IPS DF 19.7 (cell line): Measurements from ENCODE around the gene MYT1.

Source experiments
- DNase-seq: peaks from one replicate; pipeline ENCODE4 v3.0.0-alpha.2; 2013; ENCODE audit warnings: low read depth, low spot score

Gene MYT1

GRCh38 chr20:64212755-64213154 is 48.5 kb downstream of the MYT1 start:
- DNase-seq: no peak

- DNase-seq: no peak
These were observed 49.9 kb downstream of the MYT1 start for GRCh38 chr20:64214113-64214512.

GRCh38 chr20:64214952-64215351 is 50.7 kb downstream of the MYT1 start:
- DNase-seq: no peak

- no peak for DNase-seq
These were observed 51.8 kb downstream of the MYT1 start for GRCh38 chr20:64216036-64216435.

- no peak for DNase-seq
These were observed 52.7 kb downstream of the MYT1 start for GRCh38 chr20:64216910-64217309.

- DNase-seq: no peak
These were observed 53.4 kb downstream of the MYT1 start for GRCh38 chr20:64217539-64218221.

- DNase-seq: no peak
These were observed 55.0 kb downstream of the MYT1 start for GRCh38 chr20:64219202-64219601.

GRCh38 chr20:64219730-64220129 is 55.5 kb downstream of the MYT1 start:
- DNase-seq: no peak

- no peak for DNase-seq
These were observed 56.2 kb downstream of the MYT1 start for GRCh38 chr20:64220420-64220819.

- DNase-seq: no peak
These were observed 56.8 kb downstream of the MYT1 start for GRCh38 chr20:64220891-64221527.

GRCh38 chr20:64222291-64222735 is 58.1 kb downstream of the MYT1 start:
- DNase-seq: no peak

- no peak for DNase-seq
These were observed 58.7 kb downstream of the MYT1 start for GRCh38 chr20:64222851-64223525.

GRCh38 chr20:64223526-64224067 is 59.3 kb downstream of the MYT1 start:
- DNase-seq: peak; percentile 52

GRCh38 chr20:64224351-64225170 is 60.3 kb downstream of the MYT1 start:
- no peak for DNase-seq

GRCh38 chr20:64225171-64225595 is 60.9 kb downstream of the MYT1 start:
- DNase-seq: no peak

- no peak for DNase-seq
These were observed 61.8 kb downstream of the MYT1 start for GRCh38 chr20:64225828-64226598.

- no peak for DNase-seq
These were observed 62.7 kb downstream of the MYT1 start for GRCh38 chr20:64226686-64227580.

- DNase-seq: no peak
These were observed 63.9 kb downstream of the MYT1 start for GRCh38 chr20:64228086-64228653.

GRCh38 chr20:64228751-64229506 is 64.7 kb downstream of the MYT1 start:
- no peak for DNase-seq
